ENCODE data around the gene NAA60. TPM values are rescaled to one million over a fixed set of nuclear protein-coding genes. Genes with fewer than 3 reads are reported as not detected.
A peak's percentile ranks its signal among the peaks of the same experiment; 100 is the strongest.

NAA60 gene
- total RNA-seq, 1 experiment from 2014 or later: 39.4 TPM

GRCh38 chr16:3465911-3466584 lies 22.6 kb downstream of the NAA60 start:
- no peak for DNase-seq (ENCODE audit: low spot score)
- Histone ChIP-seq H3K9me3 (ENCODE audit: low read depth, low read length, poor library complexity, severe bottlenecking) (no peaks in the 10 kb centered on the region), H3K27me3 (replicated peaks; ENCODE audit: insufficient read depth, low read depth, low read length, poor library complexity) (no peaks in the 10 kb centered on the region), H3K36me3 (ENCODE audit: insufficient read depth, low read length, poor library complexity, severe bottlenecking) (no peaks in the 10 kb centered on the region), H3K27ac (ENCODE audit: low read depth, low read length, poor library complexity, severe bottlenecking) (no peak overlapping the region), H3K4me3 (ENCODE audit: low read depth, low read length, poor library complexity, severe bottlenecking) (no peak overlapping the region), H3K4me1 (ENCODE audit: insufficient read depth, low read length, poor library complexity, severe bottlenecking) (peaks cover 7% of the 10 kb centered on the region)
- BruUV-seq (replicated peaks): no TSS peak
- CTCF ChIA-PET: no interaction called here
- intact Hi-C loops (cut with micrococcal nuclease; ENCODE audit: unreplicated experiment): no loop called here
- POLR2A ChIA-PET (ENCODE audit: low non-redundant PET): no interaction called here
- no peak for TF ChIP-seq CTCF (conservative IDR thresholded peaks at IDR 0.05; ENCODE audit: low read depth, low read length)
- TF ChIP-seq EZH2 (IDR thresholded peaks at IDR 0.05; ENCODE audit: borderline replicate concordance, low read depth, low read length, poor library complexity, severe bottlenecking): no peak

- POLR2A ChIA-PET (ENCODE audit: low non-redundant PET): no interaction called here
- TF ChIP-seq CTCF (conservative IDR thresholded peaks at IDR 0.05; ENCODE audit: low read depth, low read length) (no peak), EZH2 (IDR thresholded peaks at IDR 0.05; ENCODE audit: borderline replicate concordance, low read depth, low read length, poor library complexity, severe bottlenecking) (no peak)
- intact Hi-C loops (cut with micrococcal nuclease; ENCODE audit: unreplicated experiment): no loop called here
- H3K27me3 ChIP-seq (replicated peaks; ENCODE audit: insufficient read depth, low read depth, low read length, poor library complexity): no peaks in the 10 kb centered on the region
- BruUV-seq (replicated peaks): no TSS peak
- H3K4me3 ChIP-seq (ENCODE audit: low read depth, low read length, poor library complexity, severe bottlenecking): no peak overlapping the region
- H3K27ac ChIP-seq (ENCODE audit: low read depth, low read length, poor library complexity, severe bottlenecking): no peak overlapping the region
- CTCF ChIA-PET: no interaction called here
- no peaks in the 10 kb centered on the region for H3K4me1 ChIP-seq (ENCODE audit: insufficient read depth, low read length, poor library complexity, severe bottlenecking)
- no peaks in the 10 kb centered on the region for H3K9me3 ChIP-seq (ENCODE audit: low read depth, low read length, poor library complexity, severe bottlenecking)
- no peaks in the 10 kb centered on the region for H3K36me3 ChIP-seq (ENCODE audit: insufficient read depth, low read length, poor library complexity, severe bottlenecking)
- no peak for DNase-seq (ENCODE audit: low spot score)
These were observed 23.7 kb downstream of the NAA60 start for GRCh38 chr16:3467182-3467581.

- CTCF ChIA-PET: no interaction called here
- Histone ChIP-seq H3K27ac (ENCODE audit: low read depth, low read length, poor library complexity, severe bottlenecking) (no peak overlapping the region), H3K4me3 (ENCODE audit: low read depth, low read length, poor library complexity, severe bottlenecking) (no peak overlapping the region), H3K4me1 (ENCODE audit: insufficient read depth, low read length, poor library complexity, severe bottlenecking) (no peaks in the 10 kb centered on the region), H3K27me3 (replicated peaks; ENCODE audit: insufficient read depth, low read depth, low read length, poor library complexity) (no peaks in the 10 kb centered on the region), H3K9me3 (ENCODE audit: low read depth, low read length, poor library complexity, severe bottlenecking) (no peaks in the 10 kb centered on the region), H3K36me3 (ENCODE audit: insufficient read depth, low read length, poor library complexity, severe bottlenecking) (no peaks in the 10 kb centered on the region)
- no TSS peak for BruUV-seq (replicated peaks)
- TF ChIP-seq EZH2 (IDR thresholded peaks at IDR 0.05; ENCODE audit: borderline replicate concordance, low read depth, low read length, poor library complexity, severe bottlenecking): no peak
- TF ChIP-seq CTCF (conservative IDR thresholded peaks at IDR 0.05; ENCODE audit: low read depth, low read length): no peak
- POLR2A ChIA-PET (ENCODE audit: low non-redundant PET): no interaction called here
- intact Hi-C loops (cut with micrococcal nuclease; ENCODE audit: unreplicated experiment): no loop called here
- DNase-seq (ENCODE audit: low spot score): peak; percentile 54
These were observed 24.4 kb downstream of the NAA60 start for GRCh38 chr16:3467921-3468320.
